Stimulated activated CD4-positive, alpha-beta T cell treated with anti-CD3 and anti-CD28 coated beads, TNF-alpha, amount 100 ng/mL, for 4 hours (primary cell): ENCODE measurements around the gene NUDT3.
"Not testable (repeated sequence)": the region's sequence is repeated elsewhere in the genome, so short reads cannot be mapped to it uniquely, and the experiment has no call there.

ENCODE experiments used
- DNase-seq, 3 experiments: peaks; one replicate each; pipeline ENCODE4 v3.0.0-alpha.2; 2020; ENCODE audit warnings: low read depth in 3 of 3

The NUDT3 gene

DNA sequence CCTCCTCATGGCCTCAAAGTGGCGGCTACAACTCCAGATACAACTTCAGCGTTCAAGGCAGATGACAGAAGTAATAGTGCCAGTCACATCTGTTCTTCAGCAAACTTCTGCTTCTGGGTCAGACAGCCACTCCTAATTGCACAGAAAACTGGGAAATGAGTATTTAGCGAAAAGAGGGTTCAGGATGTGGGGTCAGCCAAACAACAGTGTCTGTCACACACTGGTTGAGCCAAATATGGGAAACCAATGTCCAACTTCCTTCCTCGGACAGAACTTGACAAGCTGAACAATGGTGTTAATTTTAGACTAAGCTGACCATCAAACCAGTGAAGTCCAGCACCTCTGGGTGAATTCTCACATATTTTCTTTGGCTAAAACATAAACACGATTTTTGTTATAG is 22.1 kb downstream of the NUDT3 start:
- no peak for DNase-seq

DNA sequence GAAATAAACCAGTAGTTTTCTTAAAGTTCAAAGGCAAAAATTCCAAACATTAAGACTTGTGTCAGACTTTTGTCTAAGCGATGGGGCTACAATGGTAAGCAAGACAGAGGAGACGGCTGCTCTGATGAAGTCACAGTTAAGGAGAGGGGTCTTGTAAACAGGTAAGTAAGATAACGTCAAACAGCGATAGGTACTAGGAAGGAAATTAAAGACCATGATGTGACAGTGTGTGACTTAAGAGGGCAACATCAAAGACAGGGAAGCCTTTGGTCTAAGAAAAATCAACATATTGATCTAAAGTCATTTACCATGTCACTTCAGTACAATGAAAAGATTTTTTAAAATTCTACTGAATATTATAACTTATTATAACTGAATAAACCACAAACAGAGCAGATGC is 23.1 kb downstream of the NUDT3 start:
- no peak for DNase-seq

DNA sequence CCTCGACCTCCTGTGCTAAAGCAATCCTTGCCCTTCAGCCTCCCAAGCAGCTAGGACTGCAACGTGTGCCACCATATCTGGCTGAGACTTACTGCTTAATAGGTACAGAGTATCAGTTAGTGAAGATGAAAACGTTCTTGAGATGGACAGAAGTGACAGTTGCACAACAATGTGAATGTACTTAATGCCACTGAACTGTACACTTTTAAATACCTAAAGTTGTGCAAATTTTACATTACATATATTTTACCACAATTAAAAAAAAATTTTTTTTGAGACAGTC is 25.9 kb downstream of the NUDT3 start:
- DNase-seq: no peak

DNA sequence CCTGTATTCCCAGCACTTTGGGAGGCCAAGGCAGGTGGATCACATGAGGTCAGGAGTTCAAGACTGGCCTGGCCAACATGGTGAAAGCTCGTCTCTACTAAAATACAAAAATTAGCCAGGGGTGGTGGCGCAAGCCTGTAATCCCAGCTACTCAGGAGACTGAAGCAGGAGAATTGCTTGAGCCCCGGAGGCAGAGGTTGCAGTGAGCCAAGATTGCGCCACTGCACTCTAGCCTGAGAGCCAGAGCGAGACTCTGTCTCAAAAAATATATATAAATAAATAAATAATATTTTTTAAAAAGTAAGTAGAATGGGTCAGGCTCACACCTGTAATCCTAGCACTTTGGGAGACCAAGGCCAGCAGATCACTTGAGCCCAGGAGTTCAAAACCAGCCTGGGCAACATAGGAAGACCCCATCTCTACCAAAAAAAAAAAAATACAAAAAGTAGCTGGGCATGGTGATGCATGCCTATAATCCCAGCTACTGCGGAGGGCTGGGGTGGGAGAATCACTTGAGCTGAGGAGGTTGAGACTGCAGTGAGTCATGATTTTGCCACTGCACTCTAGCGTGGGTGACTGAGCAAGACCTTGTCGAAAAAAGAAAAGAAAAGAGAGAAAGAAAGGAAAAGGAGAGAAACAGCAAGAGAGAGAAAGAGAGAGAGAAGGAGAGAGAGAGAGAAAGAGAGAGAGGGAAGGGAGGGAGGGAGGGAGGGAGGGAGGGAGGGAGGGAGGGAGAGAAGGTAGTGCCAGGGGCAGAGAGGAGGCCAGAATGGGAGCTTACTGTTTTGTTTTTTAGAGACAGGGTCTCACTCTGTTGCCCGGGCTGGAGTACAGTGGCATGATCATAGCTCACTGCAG is 26.5 kb downstream of the NUDT3 start:
- not testable (repeated sequence) for DNase-seq

DNA sequence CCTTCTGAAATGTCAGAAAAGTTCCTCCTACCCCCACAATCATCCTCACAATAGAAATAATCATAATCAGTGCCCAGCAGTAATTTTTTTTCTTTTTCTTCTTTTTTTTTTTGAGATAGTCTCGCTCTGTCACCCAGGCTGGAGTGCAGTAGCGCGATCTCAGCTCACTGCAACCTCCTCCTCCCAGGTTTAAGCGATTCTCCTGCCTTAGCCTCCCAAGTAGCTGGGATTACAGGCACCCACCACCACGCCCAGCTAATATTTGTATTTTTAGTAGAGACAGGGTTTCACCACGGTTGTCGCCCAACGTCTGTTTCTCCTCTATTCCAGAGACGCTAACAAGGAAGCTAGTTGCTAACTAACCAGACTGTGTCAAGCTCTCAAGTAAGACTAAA is 28.8 kb downstream of the NUDT3 start:
- DNase-seq: not testable (repeated sequence)

DNA sequence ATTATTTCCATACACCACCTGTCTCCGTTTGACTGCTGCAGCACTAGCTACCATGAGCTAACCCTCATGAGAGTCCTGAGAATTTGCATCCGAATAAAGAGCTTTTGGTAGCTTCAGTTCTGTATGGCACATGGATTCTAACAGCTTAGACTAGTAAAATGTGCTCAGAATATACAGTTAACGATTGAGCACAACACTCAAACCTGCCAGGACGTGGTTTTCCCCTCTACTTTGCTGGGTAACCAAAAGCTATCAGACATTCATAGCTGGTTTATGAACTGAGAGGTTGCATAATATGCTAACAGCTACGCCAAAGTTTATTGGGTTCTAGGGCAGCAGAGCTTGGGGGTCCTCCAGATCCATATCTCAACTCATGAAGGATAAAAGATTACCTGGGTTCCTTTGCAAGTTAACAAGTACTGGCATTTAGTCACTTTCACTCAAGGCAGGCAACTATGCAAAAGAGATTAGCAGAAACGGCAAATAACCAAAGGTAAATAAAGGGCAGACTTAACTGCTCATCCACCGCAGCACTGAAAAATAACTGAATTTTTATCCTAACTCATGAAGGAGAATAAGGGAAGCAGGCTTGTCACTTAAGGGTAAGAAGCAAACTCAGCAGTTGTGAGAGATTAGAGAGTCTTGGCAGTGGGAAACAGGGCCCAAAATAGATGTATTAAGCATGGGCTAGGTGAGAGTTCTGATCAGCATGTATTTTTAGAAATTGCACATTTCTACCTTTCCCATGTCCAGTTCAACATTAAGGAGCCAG is 29.4 kb downstream of the NUDT3 start:
- no peak for DNase-seq

DNA sequence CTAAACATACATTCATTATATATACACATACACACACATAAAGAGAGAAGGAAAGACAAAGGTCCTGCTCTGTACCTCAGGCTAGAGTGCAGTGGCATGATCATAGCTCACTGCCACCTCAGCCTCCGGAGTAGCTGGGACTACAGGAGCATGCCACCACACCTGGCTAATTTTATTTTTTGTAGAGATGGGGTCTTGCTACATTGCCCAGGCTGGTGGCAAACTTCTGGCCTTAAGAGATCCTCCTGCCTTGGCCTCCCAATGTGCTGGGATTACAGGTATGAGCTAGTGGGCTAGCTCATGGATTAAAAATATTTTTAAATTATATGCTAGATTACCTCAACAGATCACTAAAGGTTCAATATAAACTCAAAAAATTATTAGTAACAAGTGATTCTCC is 30.3 kb downstream of the NUDT3 start:
- no peak for DNase-seq

DNA sequence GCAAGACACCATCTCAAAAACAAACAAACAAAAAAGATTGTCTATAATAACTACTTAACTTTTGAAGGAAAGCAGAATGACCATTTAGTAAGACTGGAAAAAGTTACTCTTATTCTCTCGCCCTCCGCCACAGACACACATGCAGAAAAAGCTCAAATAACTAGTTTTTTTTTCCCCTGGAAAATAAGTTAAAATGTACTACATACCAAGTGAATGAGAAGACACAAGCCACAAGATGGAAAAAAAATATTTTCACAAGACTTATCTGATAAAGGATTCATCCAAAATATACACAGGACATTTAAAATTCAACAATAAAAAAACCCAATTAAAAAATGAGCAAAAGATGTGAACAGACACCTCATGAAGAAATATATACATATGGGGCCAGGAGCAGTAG is 31.9 kb downstream of the NUDT3 start:
- DNase-seq: no peak

DNA sequence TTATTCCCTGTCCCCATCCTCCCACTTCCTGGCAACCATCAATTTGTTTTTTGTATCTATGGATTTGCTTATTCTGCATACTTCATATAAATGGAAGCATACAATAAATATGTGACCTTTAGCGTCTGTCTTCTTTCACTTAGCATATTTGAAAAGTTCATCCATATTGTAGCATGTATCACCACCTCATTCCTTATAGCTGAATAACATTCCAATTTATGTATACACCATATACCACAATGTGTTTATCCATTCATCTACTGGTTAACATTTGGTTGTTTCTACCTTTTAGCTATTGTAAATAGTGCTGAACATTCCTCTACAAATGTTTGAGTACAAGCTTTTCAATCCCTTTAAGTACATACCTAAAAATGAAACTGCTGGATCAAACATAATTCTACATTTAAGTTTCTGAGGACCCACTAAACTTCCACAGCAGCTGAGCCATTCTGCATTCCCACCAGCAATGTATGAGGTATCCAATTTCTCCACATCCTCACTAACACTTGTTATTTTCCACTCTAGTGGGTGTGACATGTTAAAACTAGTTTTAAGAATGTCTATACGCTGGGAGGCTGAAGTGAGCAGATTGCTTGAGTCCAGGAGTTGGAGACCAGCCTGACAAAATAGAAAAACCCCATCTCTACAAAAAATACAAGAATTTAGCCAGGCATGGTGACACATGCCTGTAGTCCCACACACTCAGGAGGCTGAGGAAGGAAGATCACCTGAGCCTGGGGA is 32.9 kb downstream of the NUDT3 start:
- DNase-seq: no peak

DNA sequence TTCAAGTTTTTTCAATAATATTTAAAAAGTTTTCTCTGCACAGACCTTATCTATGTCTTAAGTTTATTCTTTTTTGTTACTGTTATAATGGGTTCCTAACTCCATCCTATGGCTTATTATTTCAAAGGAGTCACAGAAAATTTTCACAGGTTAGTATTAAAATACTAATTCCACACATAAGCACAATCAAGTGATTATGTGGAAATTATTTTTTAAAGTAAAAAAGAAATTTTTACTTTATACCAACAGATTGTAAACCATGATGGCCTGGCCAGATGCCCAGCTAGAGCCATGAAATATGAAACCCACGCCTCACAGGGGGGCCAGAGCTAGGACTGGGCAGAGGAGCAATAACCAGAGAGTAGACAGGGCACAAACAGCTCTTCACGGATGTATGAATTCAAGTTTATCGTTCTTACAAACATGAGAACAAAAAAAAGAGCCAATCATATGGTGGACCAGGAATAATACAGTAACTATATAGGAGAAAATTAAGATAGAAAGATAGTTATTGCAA is 34.0 kb downstream of the NUDT3 start:
- DNase-seq: no peak

DNA sequence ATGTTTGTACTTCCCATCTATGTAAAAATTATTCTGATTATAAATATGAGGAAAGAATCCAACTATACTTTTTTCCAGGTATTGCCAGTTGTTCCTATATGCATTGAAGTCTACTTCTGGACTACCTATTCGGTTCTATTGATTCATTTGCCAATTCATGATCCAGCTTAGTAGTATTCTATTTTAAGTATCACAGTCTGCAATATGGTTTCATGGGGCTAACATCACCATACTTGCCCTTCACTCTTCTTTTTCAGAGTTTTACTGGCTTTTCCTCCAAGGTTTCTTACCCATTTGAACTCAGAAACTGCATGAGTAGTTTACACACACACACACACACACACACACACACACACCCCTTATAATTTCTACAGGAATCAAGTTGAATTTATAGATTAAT is 34.5 kb downstream of the NUDT3 start:
- no peak for DNase-seq

DNA sequence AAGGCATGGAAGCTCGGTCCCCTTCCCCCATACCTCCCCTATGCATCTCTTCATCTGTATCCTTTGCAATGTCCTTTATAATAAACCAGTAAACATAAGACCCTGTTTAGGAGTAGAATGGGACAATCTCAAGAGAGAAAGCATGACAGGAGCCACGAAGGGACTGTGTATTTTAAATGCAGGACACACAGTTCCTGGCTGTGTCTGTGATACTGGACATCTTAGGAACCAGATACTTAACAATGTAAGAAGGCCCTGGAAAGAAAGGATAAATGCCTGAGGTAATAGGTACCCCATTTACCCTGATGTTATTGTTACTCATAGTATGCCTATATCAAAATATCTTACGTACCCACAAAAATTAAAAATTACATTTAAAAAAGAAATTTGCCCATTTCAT is 36.6 kb downstream of the NUDT3 start:
- no peak for DNase-seq

DNA sequence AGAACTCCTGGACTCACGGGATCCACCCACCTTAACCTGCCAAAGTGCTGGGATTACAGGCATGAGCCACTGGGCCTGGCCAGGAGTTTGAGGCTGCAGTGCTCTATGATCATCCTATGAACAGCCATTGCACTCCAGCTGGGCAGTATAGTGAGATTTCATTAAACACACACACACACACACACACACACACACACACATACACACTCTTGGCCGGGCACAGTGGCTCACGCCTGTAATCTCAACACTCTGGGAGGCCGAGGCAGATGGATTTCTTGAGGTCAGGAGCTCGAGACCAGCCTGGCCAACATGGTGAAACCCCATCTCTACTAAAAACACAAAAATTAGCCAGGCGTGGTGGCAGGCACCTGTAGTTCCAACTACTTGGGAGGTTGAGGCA is 38.2 kb downstream of the NUDT3 start:
- DNase-seq: not testable (repeated sequence)

DNA sequence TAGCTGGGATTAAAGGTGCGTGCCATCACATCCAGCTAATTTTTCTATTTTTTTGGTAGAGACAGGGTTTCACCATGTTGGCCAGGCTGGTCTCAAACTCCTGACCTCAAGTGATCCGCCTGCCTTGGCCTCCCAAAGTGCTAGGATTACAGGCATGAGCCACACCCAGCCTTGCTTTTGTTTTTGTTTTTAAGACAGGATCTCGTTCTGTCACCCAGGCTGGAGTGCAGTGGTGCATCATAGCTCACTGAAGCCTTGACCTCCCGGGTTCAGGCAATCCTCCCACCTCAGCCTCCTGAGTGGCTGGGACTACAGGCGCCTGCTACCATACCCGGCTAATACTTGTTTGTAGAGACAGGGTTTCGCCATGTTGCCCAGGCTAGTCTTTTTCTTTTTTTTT is 38.9 kb downstream of the NUDT3 start:
- not testable (repeated sequence) for DNase-seq

DNA sequence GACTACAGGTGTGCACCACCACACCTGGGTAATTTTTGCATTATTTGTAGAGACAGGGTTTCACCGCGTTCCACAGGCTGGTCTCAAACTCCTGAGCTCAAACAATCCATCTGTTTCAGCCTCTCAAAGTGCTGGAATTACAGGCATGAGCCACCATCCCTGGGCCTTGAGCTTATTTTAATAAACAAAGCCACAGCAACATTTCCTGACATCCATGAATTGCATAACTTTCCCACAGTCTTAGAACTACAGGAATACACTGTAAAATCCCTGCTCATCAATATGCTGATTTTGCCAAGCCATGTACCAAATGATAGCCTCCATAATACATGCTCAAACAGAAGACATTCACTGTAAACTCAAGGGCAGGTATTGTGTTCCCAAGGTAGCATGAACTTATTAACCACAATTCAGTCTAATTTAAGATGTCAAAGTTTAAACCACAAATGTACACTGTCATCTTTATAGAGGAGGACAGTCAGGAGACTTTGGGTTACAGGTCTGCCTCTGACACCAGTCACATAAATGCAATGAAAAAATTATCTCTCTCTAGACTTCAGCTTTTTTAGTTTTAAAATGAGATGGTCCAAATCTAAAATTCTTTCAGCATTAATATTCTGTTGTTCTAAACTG is 40.0 kb downstream of the NUDT3 start:
- no peak for DNase-seq

DNA sequence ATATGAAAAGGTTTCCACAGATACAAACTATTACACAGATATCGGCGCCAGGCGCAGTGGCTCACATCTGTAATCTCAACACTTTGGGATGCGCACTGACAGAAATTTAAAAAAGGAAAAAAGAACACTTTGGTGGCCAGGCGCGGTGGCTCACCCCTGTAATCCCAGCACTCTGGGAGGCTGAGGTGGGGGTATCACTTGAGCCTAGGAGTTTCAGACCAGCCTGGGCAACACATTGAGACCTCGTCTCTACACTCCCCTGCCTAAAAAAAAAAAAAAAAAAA is 41.6 kb downstream of the NUDT3 start:
- no peak for DNase-seq

DNA sequence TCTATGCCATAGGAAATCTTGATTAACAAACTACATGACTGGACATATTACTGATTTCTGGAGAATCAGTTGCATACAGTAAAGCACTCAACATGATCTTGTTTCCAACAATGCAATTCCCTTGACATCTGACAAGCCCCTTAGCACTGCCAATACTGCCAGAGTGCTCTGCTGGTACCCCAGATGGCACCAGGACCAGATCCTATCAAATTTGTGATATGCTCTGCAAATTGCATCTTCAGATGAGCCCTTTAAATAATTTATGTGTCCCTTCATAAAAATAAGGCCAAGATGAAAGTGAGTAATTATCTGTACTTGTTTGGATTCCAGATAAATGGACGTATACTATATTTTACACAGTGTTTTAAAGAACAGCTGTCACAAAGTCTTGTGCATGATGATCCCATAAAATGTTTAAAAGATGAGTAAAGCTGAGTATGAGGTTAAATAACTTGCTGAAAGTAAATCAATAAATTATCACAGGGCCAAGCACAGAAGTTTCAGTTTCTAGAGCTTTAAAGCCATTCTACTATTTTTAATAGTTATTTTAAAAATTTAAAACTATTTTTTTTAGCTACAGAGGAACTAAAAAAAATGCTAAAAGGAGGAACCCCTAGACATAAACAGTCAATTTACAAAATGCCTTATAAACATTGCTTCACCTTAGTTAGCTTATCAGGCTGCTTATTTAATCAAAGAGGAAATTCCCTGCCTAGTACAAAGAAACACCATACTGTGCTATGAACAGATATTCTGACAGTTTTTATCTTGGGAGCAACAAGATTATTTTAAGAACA is 42.1 kb downstream of the NUDT3 start:
- no peak for DNase-seq

DNA sequence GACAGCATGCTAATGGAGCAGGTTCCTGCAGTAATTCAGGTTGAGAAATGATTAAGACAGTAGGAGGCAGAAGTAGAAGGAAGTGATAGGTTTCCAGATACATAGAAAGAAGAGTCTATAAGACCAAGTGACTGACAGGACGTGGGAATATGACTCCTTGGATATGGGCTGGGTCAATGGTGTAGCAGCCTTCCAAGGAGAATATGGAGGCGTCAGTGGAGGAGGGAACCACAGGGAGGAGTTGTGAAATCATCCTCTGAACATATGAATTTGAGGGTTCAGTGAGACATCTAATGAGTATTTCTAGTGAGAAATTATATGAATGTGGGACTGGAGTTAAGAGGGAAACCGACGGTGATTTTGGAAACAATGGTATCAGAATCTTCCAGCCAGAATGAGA is 43.3 kb downstream of the NUDT3 start:
- DNase-seq: no peak

DNA sequence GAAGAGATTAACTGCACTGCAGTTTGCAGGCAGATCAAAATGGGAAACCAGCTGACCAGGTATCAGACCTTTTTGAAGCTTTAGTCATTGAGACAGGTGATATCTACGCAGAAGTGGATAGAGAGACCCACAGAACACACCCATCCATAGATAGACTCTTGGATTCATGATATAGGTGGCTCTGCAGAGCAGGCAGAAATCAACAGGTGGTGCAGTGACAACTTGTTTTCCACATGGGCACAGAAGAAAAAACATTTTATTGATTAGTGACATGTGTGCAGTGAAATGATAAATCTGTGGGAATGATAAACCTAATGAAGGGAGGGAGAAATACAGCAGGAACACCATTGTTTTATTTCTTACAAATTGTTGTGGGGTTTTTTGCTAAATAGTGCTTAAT is 45.2 kb downstream of the NUDT3 start:
- DNase-seq: no peak

DNA sequence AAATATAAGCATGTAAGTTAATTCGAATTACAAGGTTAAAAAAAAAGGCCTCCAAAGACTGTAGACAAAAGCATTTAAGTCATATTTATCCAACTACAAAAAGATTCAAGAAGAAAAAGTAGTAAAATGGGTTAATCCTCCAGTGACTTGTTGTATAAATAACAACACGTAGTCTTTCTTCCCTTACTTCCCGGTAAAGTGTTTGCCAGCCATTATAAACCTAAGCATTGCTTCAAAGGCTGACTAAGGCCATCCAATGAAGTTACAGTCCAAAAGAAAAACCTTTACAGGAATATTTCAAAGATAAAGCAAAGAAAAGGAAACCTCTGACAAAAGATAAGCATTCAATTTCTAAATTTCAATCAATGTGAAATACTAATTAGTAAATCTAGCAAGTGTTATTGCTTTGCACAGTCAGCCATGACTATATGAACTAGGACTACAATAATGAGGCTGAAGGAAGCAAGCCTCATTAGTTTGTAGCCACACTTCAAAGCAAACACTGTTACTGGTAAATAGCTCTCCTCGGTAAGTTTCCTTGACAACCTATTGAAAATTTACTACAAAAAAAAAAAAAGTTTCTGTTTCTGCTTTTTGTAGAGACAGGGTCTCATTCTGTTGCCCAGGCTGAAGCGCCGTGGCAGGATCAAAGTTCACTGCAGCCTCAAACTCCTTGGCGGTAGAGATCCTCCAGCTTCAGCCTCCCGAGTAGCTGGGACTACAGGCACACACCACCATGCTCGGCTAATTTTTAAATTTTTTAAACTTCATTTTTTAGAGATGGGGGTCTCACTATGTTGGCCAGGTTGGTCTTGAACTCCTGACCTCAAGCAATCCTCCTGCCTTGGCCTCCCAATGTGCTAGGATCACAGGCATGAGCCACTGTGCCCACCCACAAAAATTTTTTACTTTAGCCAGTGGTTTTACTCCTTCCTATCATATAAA is 46.0 kb downstream of the NUDT3 start:
- no peak for DNase-seq
